B cell (primary cell): ENCODE data around the gene CXCR6. TPM values are rescaled to one million over a fixed set of nuclear protein-coding genes. Genes with fewer than 3 reads are reported as not detected.

Source experiments
- ATAC-seq: fragments of 200-7000 bp; cut with Tn5 transposase; one replicate; pipeline ENCODE4 v1.10.0; 2021; ENCODE audit warnings: low read depth, mild to moderate bottlenecking, moderate number of reproducible peaks, moderate library complexity
- CTCF ChIA-PET: fragments of 350-600 bp; sonication (Branson Sonifier 250); formaldehyde crosslinking; loops from one replicate; lab custom pipeline; 2021; ENCODE audit warnings: antibody characterized with exemption, inconsistent platforms; lab: Charles Lee
- POLR2A ChIA-PET: fragments of 350-600 bp; sonication (Branson Sonifier 250); formaldehyde crosslinking; loops from one replicate; lab custom pipeline; 2021; ENCODE audit warnings: antibody characterized with exemption; lab: Charles Lee
- DNase-seq: peaks from one replicate; pipeline ENCODE4 v3.0.0; 2013
- H2AFZ ChIP-seq: 2 replicates; pipeline ENCODE4 v1.6.1; 2012; ENCODE audit warnings: mild to moderate bottlenecking, low read depth, low read length; ENCODE audit not compliant: insufficient read depth, poor library complexity, severe bottlenecking
- H3K27ac ChIP-seq, 2 donors: 1 replicate in 1 of 2; 2 replicates in 1 of 2; pipeline ENCODE4 v1.5.1; 2012 to 2013; ENCODE audit warnings: low read length in 2 of 2, mild to moderate bottlenecking in 2 of 2, moderate library complexity in 1 of 2
- H3K27me3 ChIP-seq, 4 experiments: fragments of 200-600 bp in 1 of 4; sonication (generic) in 1 of 4; replicated peaks in 1 of 4; 1 replicate in 2 of 4; 2 replicates in 2 of 4; pipeline versions ENCODE4 v1.6.1 to v1.7.0; 2013 to 2016; ENCODE audit warnings: low read length in 3 of 4, mild to moderate bottlenecking in 2 of 4, mixed read lengths in 1 of 4, moderate library complexity in 1 of 4; ENCODE audit not compliant: insufficient read depth in 4 of 4, control insufficient read depth in 3 of 4; ENCODE audit errors: control extremely low read depth in 1 of 4
- H3K36me3 ChIP-seq, 2 experiments: replicated peaks in 1 of 2; 1 replicate in 1 of 2; 2 replicates in 1 of 2; pipeline versions ENCODE4 v1.6.1 to v1.7.1; 2013; ENCODE audit warnings: low read length in 1 of 2; ENCODE audit not compliant: insufficient read depth in 2 of 2, control insufficient read depth in 1 of 2; ENCODE audit errors: control extremely low read depth in 1 of 2, extremely low read depth in 1 of 2
- H3K4me1 ChIP-seq, 2 donors: fragments of 200-600 bp in 1 of 2; sonication (generic) in 1 of 2; 1 replicate in 1 of 2; 2 replicates in 1 of 2; pipeline versions ENCODE4 v1.5.1 to v1.6.1; 2013 to 2017; ENCODE audit warnings: low read length in 2 of 2; ENCODE audit not compliant: control insufficient read depth in 2 of 2, insufficient read depth in 2 of 2
- H3K4me2 ChIP-seq: replicated peaks from 2 replicates; pipeline ENCODE3; 2012; ENCODE audit warnings: mild to moderate bottlenecking, low read depth, low read length; ENCODE audit not compliant: poor library complexity, severe bottlenecking
- H3K4me3 ChIP-seq, 5 experiments: fragments of 200-600 bp in 1 of 5; sonication (generic) in 1 of 5; 1 replicate in 3 of 5; 2 replicates in 2 of 5; pipeline versions ENCODE4 v1.5.1 to v1.7.0; 2011 to 2016; ENCODE audit warnings: low read length in 4 of 5, mild to moderate bottlenecking in 4 of 5, low read depth in 2 of 5, control low read depth in 1 of 5, moderate library complexity in 1 of 5; ENCODE audit not compliant: insufficient read depth in 1 of 5; ENCODE audit errors: control extremely low read depth in 1 of 5, extremely low read depth in 1 of 5
- H3K79me2 ChIP-seq: fragments of 200-600 bp; sonication (generic); one replicate; pipeline ENCODE4 v1.6.0; 2016; ENCODE audit warnings: low read length; ENCODE audit not compliant: control insufficient read depth, insufficient read depth
- H3K9ac ChIP-seq: fragments of 200-600 bp; sonication (generic); 2 replicates; pipeline ENCODE4 v1.6.1; 2017; ENCODE audit warnings: mild to moderate bottlenecking, low read length, moderate library complexity
- H3K9me3 ChIP-seq, 3 donors: one replicate each; pipeline versions ENCODE4 v1.6.1 to v1.7.1; 2013; ENCODE audit warnings: low read length in 2 of 3; ENCODE audit not compliant: control insufficient read depth in 2 of 3, insufficient read depth in 1 of 3; ENCODE audit errors: control extremely low read depth in 1 of 3
- H4K20me1 ChIP-seq: 2 replicates; pipeline ENCODE4 v1.6.0; 2012; ENCODE audit warnings: mild to moderate bottlenecking, low read length; ENCODE audit not compliant: insufficient read depth, control insufficient read depth, poor library complexity, severe bottlenecking
- H3K27ac Mint-ChIP-seq: one replicate; pipeline ENCODE4 v1.8.0; 2021; ENCODE audit warnings: mixed read lengths
- H3K27me3 Mint-ChIP-seq: one replicate; pipeline ENCODE4 v1.8.0; 2021; ENCODE audit warnings: mixed read lengths
- H3K4me1 Mint-ChIP-seq: one replicate; pipeline ENCODE4 v1.8.0; 2021; ENCODE audit warnings: mixed read lengths
- H3K4me3 Mint-ChIP-seq: one replicate; pipeline ENCODE4 v1.8.0; 2021; ENCODE audit warnings: mixed read lengths
- H3K9me3 Mint-ChIP-seq: one replicate; pipeline ENCODE4 v1.8.0; 2022; ENCODE audit warnings: mixed read lengths; ENCODE audit not compliant: insufficient read depth
- EZH2 ChIP-seq: IDR thresholded peaks from 2 replicates; pipeline ENCODE4 v1.6.1; 2012; ENCODE audit warnings: borderline replicate concordance, low read depth, mild to moderate bottlenecking, moderate library complexity, low read length; ENCODE audit not compliant: insufficient read depth, poor library complexity, severe bottlenecking
- WGBS: methylation state at CpG from one replicate; pipeline ENCODE4 v1.1.5; 2013; ENCODE audit warnings: missing lambda C conversion rate; ENCODE audit not compliant: insufficient coverage; 5-methylcytosine and 5-hydroxymethylcytosine counted together
- intact Hi-C: fragments of 100-400 bp; cut with micrococcal nuclease; formaldehyde crosslinking; loops from one replicate; pipeline ENCODE4 v1.10.0; 2022
- polyA plus RNA-seq: library from polyadenylated mRNA; depleted of rRNA; stranded (reverse); fragments of >200 nt; gene quantifications from 2 replicates; pipeline ENCODE4 v1.2.3, GENCODE V29; 2012
- total RNA-seq, 2 donors: library from RNA; stranded (reverse); fragments of 120-200 nt in 1 of 2; gene quantifications; 1 replicate in 1 of 2; 2 replicates in 1 of 2; pipeline versions ENCODE4 v1.2.3 to v1.2.4, GENCODE V29; 2013 to 2022
- TF ChIP-seq, protein P1 (sequence below): fragments of 200-600 bp; IDR thresholded peaks from one replicate; pipeline ENCODE4 v1.8.0; 2022; ENCODE audit warnings: antibody characterized with exemption, mild to moderate bottlenecking

Gene CXCR6
- total and polyA plus RNA-seq, 2 donors (not counting 1 experiment from before 2014, with no cell fraction given), result not detected

DNA sequence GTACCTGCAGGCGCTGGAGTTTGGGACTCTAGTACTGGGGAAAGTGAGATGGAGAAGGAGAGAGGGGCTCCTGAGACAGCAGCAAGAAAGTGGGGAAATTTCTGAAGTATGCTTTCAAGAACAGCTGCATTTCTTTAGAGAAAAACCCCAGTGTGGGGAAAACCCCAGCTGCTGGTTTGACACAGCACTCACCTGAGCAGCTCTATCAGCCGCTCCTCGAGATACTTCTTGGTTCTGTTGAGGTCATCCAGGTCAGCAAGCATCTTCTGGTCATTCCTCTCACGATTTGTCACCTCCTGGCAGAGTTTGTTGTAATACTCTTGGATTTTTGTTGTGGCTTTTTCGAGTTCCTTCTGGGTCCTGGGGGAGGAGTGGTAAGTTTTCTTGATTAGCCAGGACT, 18.8 kb downstream of the CXCR6 start:
- Mint-ChIP-seq H3K9me3 (no peaks in the 10 kb centered on the region), H3K27me3 (no peaks in the 10 kb centered on the region), H3K27ac (no peak overlapping the region), H3K4me1 (peaks cover 2% of the 10 kb centered on the region), H3K4me3 (no peak overlapping the region)
- no peak overlapping the region for H3K4me2 ChIP-seq
- 14% methylated on average over 3 of the region's 5 CpGs for WGBS
- no peaks in the 10 kb centered on the region for H3K4me1 ChIP-seq
- peaks cover 12 to 98% of the 10 kb centered on the region in 2 experiments for H3K36me3 ChIP-seq
- H3K9ac ChIP-seq, result no peak overlapping the region
- CTCF ChIA-PET, result interaction anchor here (0.8 to 2.8 kb wide), 3 partner anchors 15 to 409 kb away, joined by 3 to 12 read pairs (median 3); partner anchors contain the start of gene CCR5
- no peaks in the 10 kb centered on the region for H3K79me2 ChIP-seq
- ATAC-seq, result no peak
- DNase-seq, result no peak
- H4K20me1 ChIP-seq, result no peaks in the 10 kb centered on the region
- no peak overlapping the region for H3K27ac ChIP-seq
- no peaks in the 10 kb centered on the region for H3K9me3 ChIP-seq
- no peak for TF ChIP-seq EZH2
- TF ChIP-seq, protein P1, sequence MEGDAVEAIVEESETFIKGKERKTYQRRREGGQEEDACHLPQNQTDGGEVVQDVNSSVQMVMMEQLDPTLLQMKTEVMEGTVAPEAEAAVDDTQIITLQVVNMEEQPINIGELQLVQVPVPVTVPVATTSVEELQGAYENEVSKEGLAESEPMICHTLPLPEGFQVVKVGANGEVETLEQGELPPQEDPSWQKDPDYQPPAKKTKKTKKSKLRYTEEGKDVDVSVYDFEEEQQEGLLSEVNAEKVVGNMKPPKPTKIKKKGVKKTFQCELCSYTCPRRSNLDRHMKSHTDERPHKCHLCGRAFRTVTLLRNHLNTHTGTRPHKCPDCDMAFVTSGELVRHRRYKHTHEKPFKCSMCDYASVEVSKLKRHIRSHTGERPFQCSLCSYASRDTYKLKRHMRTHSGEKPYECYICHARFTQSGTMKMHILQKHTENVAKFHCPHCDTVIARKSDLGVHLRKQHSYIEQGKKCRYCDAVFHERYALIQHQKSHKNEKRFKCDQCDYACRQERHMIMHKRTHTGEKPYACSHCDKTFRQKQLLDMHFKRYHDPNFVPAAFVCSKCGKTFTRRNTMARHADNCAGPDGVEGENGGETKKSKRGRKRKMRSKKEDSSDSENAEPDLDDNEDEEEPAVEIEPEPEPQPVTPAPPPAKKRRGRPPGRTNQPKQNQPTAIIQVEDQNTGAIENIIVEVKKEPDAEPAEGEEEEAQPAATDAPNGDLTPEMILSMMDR, result no peak
- POLR2A ChIA-PET, result interaction anchor here (0.7 kb wide), 1 partner anchor 33 kb away, joined by 4 read pairs; no protein-coding TSS in a partner anchor
- intact Hi-C loops, result no loop called here
- H3K27me3 ChIP-seq, result no peaks in the 10 kb centered on the region
- no peak overlapping the region for H3K4me3 ChIP-seq
- no peak overlapping the region for H2AFZ ChIP-seq

DNA sequence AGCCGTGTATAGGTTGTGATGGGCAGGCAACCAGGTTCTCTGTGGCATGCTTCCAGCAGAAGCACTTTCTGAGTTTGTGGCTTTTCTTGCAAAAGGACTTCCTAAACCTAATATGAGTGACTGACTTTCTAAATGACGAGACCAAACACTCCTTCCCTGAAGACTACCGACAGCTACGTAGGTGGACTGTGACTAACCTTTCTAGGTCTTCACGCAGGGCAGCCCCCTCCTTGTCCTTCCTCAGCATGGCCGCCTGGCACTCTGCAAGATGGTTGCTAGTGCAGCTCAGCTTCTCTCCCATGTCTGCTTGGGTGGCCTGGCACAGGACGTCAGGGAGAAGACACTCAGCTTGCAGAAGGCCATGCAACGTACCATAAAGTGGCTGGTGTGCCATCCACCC, 20.9 kb downstream of the CXCR6 start:
- H3K27me3 ChIP-seq, result no peaks in the 10 kb centered on the region
- peaks cover 5 to 98% of the 10 kb centered on the region in 2 experiments for H3K36me3 ChIP-seq
- CTCF ChIA-PET, result interaction anchor here (1.0 to 1.2 kb wide), 2 partner anchors 25 to 114 kb away, joined by 3 to 4 read pairs; no protein-coding TSS in a partner anchor
- H3K4me3 ChIP-seq, result no peak overlapping the region
- H3K4me2 ChIP-seq, result no peak overlapping the region
- H3K27ac Mint-ChIP-seq, result no peak overlapping the region
- H3K9me3 ChIP-seq, result no peaks in the 10 kb centered on the region
- intact Hi-C loops, result no loop called here
- H3K27me3 Mint-ChIP-seq, result no peaks in the 10 kb centered on the region
- H3K4me3 Mint-ChIP-seq, result no peak overlapping the region
- TF ChIP-seq, protein P1, result no peak
- no peak for TF ChIP-seq EZH2
- H2AFZ ChIP-seq, result no peak overlapping the region
- 64% methylated on average over 8 of the region's 8 CpGs for WGBS
- ATAC-seq, result no peak
- H4K20me1 ChIP-seq, result no peaks in the 10 kb centered on the region
- no peaks in the 10 kb centered on the region for H3K79me2 ChIP-seq
- H3K4me1 ChIP-seq, result no peaks in the 10 kb centered on the region
- DNase-seq, result no peak
- POLR2A ChIA-PET, result no interaction called here
- H3K9ac ChIP-seq, result no peak overlapping the region
- no peak overlapping the region for H3K27ac ChIP-seq
- H3K4me1 Mint-ChIP-seq, result peaks cover 2% of the 10 kb centered on the region
- no peaks in the 10 kb centered on the region for H3K9me3 Mint-ChIP-seq
